IMR-90 (cell line): Measurements from ENCODE around the gene CDH22. TPM values are rescaled to one million over a fixed set of nuclear protein-coding genes. Genes with fewer than 3 reads are reported as not detected.

Experiments used
- ATAC-seq: fragments of 200-7000 bp; cut with Tn5 transposase; 2 replicates; pipeline ENCODE4 v1.9.1; 2020; ENCODE audit warnings: low read depth, mild to moderate bottlenecking, moderate library complexity
- BruUV-seq: library from RNA; stranded (reverse); fragments of 400-500 nt; replicated peaks from 2 replicates; lab custom pipeline; 2021; lab: Mats Ljungman, UMichigan
- CTCF ChIA-PET: fragments of 300-600 bp; formaldehyde crosslinking; extraction: SDS; loops from one replicate; lab custom pipeline; 2021; ENCODE audit warnings: antibody characterized with exemption; lab: Yijun Ruan, JAX
- POLR2A ChIA-PET: fragments of 300-600 bp; sonication (Branson Sonifier 250); formaldehyde crosslinking; loops from one replicate; lab custom pipeline; 2022; ENCODE audit warnings: antibody characterized with exemption; ENCODE audit not compliant: unreplicated experiment; lab: Charles Lee
- DNase-seq: peaks from one replicate; pipeline ENCODE4 v3.0.0; 2013
- H2AFZ ChIP-seq: replicated peaks from 2 replicates; pipeline ENCODE3; 2013; ENCODE audit warnings: low read length, mild to moderate bottlenecking; ENCODE audit not compliant: poor library complexity
- H2AK5ac ChIP-seq: 2 replicates; pipeline ENCODE4 v1.6.1; 2013; ENCODE audit warnings: low read depth, low read length, inconsistent platforms
- H2AK9ac ChIP-seq: replicated peaks from 2 replicates; pipeline ENCODE3; 2013; ENCODE audit warnings: mild to moderate bottlenecking, low read depth, low read length, moderate library complexity; ENCODE audit not compliant: poor library complexity
- H2BK120ac ChIP-seq: 2 replicates; pipeline ENCODE4 v1.6.1; 2013; ENCODE audit warnings: low read depth, low read length, inconsistent platforms
- H2BK15ac ChIP-seq: 3 replicates; pipeline ENCODE4 v1.6.1; 2013; ENCODE audit warnings: low read depth, low read length, inconsistent platforms
- H2BK20ac ChIP-seq: 2 replicates; pipeline ENCODE4 v1.6.1; 2013; ENCODE audit warnings: low read depth, mild to moderate bottlenecking, inconsistent platforms, low read length, moderate library complexity
- H2BK5ac ChIP-seq: 2 replicates; pipeline ENCODE4 v1.6.1; 2013; ENCODE audit warnings: mild to moderate bottlenecking, low read depth, low read length, inconsistent platforms; ENCODE audit not compliant: poor library complexity, severe bottlenecking
- H3K14ac ChIP-seq: replicated peaks from 2 replicates; pipeline ENCODE4 v1.6.1; 2013; ENCODE audit warnings: low read depth, low read length, inconsistent platforms
- H3K18ac ChIP-seq: 2 replicates; pipeline ENCODE4 v1.6.1; 2013; ENCODE audit warnings: low read depth, low read length, control low read depth
- H3K23ac ChIP-seq: 2 replicates; pipeline ENCODE4 v1.6.1; 2013; ENCODE audit warnings: low read depth, low read length, inconsistent platforms
- H3K27ac ChIP-seq: 2 replicates; pipeline ENCODE4 v1.5.1; 2013; ENCODE audit warnings: mild to moderate bottlenecking, control low read depth, low read length; ENCODE audit not compliant: insufficient read depth
- H3K27me3 ChIP-seq: 2 replicates; pipeline ENCODE4 v1.6.1; 2013; ENCODE audit warnings: low read length; ENCODE audit not compliant: control insufficient read depth, insufficient read depth
- H3K36me3 ChIP-seq: 2 replicates; pipeline ENCODE4 v1.6.1; 2013; ENCODE audit warnings: low read length, mixed read lengths; ENCODE audit not compliant: control insufficient read depth, insufficient read depth
- H3K4ac ChIP-seq: 2 replicates; pipeline ENCODE4 v1.6.1; 2013; ENCODE audit warnings: low read depth, low read length, inconsistent platforms
- H3K4me1 ChIP-seq: 2 replicates; pipeline ENCODE4 v1.6.1; 2013; ENCODE audit warnings: low read length, mixed read lengths; ENCODE audit not compliant: control insufficient read depth, insufficient read depth
- H3K4me2 ChIP-seq: 2 replicates; pipeline ENCODE4 v1.6.1; 2013; ENCODE audit warnings: low read depth, mild to moderate bottlenecking, control low read depth, low read length, moderate library complexity
- H3K4me3 ChIP-seq: 2 replicates; pipeline ENCODE4 v1.5.1; 2013; ENCODE audit warnings: low read depth, mild to moderate bottlenecking, control low read depth, low read length, moderate library complexity; ENCODE audit not compliant: insufficient read depth
- H3K56ac ChIP-seq: 2 replicates; pipeline ENCODE4 v1.6.1; 2013; ENCODE audit warnings: low read length, inconsistent platforms; ENCODE audit not compliant: insufficient read depth; ENCODE audit errors: extremely low read depth
- H3K79me1 ChIP-seq, 2 experiments: 2 replicates each; pipeline ENCODE4 v1.6.1; 2013; ENCODE audit warnings: low read length in 2 of 2, inconsistent platforms in 1 of 2, low read depth in 1 of 2
- H3K9ac ChIP-seq: 2 replicates; pipeline ENCODE4 v1.6.1; 2013; ENCODE audit warnings: low read depth, low read length, control low read depth
- H3K9me1 ChIP-seq: 2 replicates; pipeline ENCODE4 v1.6.1; 2013; ENCODE audit warnings: low read length, inconsistent platforms; ENCODE audit not compliant: insufficient read depth
- H3K9me3 ChIP-seq: 2 replicates; pipeline ENCODE4 v1.6.1; 2013; ENCODE audit warnings: low read length; ENCODE audit not compliant: control insufficient read depth, insufficient read depth
- H4K20me1 ChIP-seq: 2 replicates; pipeline ENCODE4 v1.6.1; 2013; ENCODE audit warnings: low read length, inconsistent platforms; ENCODE audit not compliant: insufficient read depth
- H4K5ac ChIP-seq: 2 replicates; pipeline ENCODE4 v1.6.1; 2013; ENCODE audit warnings: mild to moderate bottlenecking, low read depth, low read length, control low read depth
- H4K8ac ChIP-seq, 2 experiments: 2 replicates each; pipeline ENCODE4 v1.6.1; 2013; ENCODE audit warnings: low read depth in 2 of 2, low read length in 2 of 2, control low read depth in 1 of 2, inconsistent platforms in 1 of 2
- H4K91ac ChIP-seq: 2 replicates; pipeline ENCODE4 v1.6.1; 2013; ENCODE audit warnings: low read depth, low read length, inconsistent platforms; ENCODE audit not compliant: insufficient read depth
- FOS ChIP-seq: fragments of 150-350 bp; IDR thresholded peaks from 2 replicates; pipeline ENCODE4 v1.6.1; 2016; ENCODE audit warnings: low read depth, low read length
- MXI1 ChIP-seq: IDR thresholded peaks from 2 replicates; pipeline ENCODE4 v1.6.1; 2012; ENCODE audit warnings: low read depth, mild to moderate bottlenecking, low read length, moderate library complexity, borderline replicate concordance
- NFE2L2 ChIP-seq: fragments of 150-350 bp; IDR thresholded peaks from 2 replicates; pipeline ENCODE4 v1.6.1; 2016; ENCODE audit warnings: low read depth, mild to moderate bottlenecking, low read length
- POLR2A ChIP-seq: IDR thresholded peaks from 2 replicates; pipeline ENCODE4 v1.6.1; 2012; ENCODE audit warnings: mild to moderate bottlenecking, low read depth, low read length
- RCOR1 ChIP-seq: IDR thresholded peaks from 2 replicates; pipeline ENCODE4 v1.6.1; 2012; ENCODE audit warnings: mild to moderate bottlenecking, low read length, improper control_type of control experiment; ENCODE audit not compliant: insufficient replicate concordance
- RFX5 ChIP-seq: IDR thresholded peaks from 2 replicates; pipeline ENCODE4 v1.8.0; 2012; ENCODE audit warnings: low read depth, mild to moderate bottlenecking, low read length, moderate library complexity
- WGBS, 2 experiments: methylation state at CpG; one replicate each; pipeline versions ENCODE4 v1.1.5 to v1.1.7; 2013; ENCODE audit warnings: missing lambda C conversion rate in 2 of 2; ENCODE audit not compliant: insufficient read length in 1 of 2; ENCODE audit errors: extremely low coverage in 2 of 2; 5-methylcytosine and 5-hydroxymethylcytosine counted together
- dilution Hi-C: fragments of 300-500 bp; cut with HindIII; formaldehyde crosslinking; loops from one replicate; pipeline ENCODE4 v1.14.3; 2018; ENCODE audit warnings: low sequenced_read_pairs; ENCODE audit not compliant: unreplicated experiment
- in situ Hi-C: fragments of 300-500 bp; cut with MboI; formaldehyde crosslinking; loops from 3 replicates; pipeline ENCODE4 v1.14.3; 2019; ENCODE audit warnings: low sequenced_read_pairs, inconsistent platforms, mixed read lengths
- intact Hi-C: fragments of 100-400 bp; cut with micrococcal nuclease; formaldehyde crosslinking; loops from 2 replicates; pipeline ENCODE4 v1.10.0; 2022
- polyA plus RNA-seq, 3 experiments: library from polyadenylated mRNA; depleted of rRNA; stranded (reverse); fragments of >200 nt; gene quantifications; 2 replicates each; pipeline ENCODE4 v1.2.3, GENCODE V29; 2012; ENCODE audit warnings: low replicate concordance in 1 of 3
- total RNA-seq: library from RNA; depleted of rRNA; stranded (reverse); fragments of >200 nt; gene quantifications from 2 replicates; pipeline ENCODE4 v1.2.3, GENCODE V29; 2012
- TF ChIP-seq, protein P1 (sequence below): fragments of 150-350 bp; IDR thresholded peaks from 2 replicates; pipeline ENCODE4 v1.6.1; 2017; ENCODE audit warnings: mild to moderate bottlenecking, antibody characterized with exemption, low read length, low read depth
- TF ChIP-seq, protein P2 (sequence below): conservative IDR thresholded peaks from 2 replicates; pipeline ENCODE4 v1.5.1; 2012; ENCODE audit warnings: mild to moderate bottlenecking, low read depth, low read length, improper control_type of control experiment

The CDH22 gene
- total and polyA plus RNA-seq, 2 of the 4 experiments (the other 2 are of a cell fraction), result not detected

DNA sequence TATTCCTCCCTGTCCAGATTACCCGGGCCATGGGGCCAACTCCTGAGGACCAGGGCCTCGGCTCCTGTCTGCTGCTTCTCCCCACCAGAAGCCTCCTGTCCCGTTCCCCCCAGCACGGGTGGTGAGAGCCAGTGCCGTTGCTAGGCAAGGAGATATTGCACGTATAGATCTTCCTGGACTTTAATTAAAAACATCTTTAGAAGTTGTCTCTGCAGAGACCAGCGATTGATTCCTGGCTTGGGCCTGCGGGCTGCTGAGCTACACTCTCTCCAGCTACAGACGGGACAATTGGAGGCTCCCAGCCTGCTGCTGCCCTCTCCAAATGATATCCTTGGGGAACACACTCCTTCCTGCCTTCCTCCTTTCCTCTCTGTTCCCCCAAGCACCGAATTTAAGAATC lies 74.6 kb downstream of the CDH22 start:
- H3K4me2 ChIP-seq, result no peak overlapping the region
- intact Hi-C loops (no loop called here), in situ Hi-C loops (no loop called here), dilution Hi-C loops (no loop called here)
- H4K5ac ChIP-seq, result no peak overlapping the region
- no peak for ATAC-seq
- TF ChIP-seq MXI1 (no peak), POLR2A (no peak), NFE2L2 (no peak), RCOR1 (no peak), FOS (no peak), RFX5 (no peak)
- TF ChIP-seq, protein P1, sequence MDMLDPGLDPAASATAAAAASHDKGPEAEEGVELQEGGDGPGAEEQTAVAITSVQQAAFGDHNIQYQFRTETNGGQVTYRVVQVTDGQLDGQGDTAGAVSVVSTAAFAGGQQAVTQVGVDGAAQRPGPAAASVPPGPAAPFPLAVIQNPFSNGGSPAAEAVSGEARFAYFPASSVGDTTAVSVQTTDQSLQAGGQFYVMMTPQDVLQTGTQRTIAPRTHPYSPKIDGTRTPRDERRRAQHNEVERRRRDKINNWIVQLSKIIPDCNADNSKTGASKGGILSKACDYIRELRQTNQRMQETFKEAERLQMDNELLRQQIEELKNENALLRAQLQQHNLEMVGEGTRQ, result no peak
- TF ChIP-seq, protein P2, sequence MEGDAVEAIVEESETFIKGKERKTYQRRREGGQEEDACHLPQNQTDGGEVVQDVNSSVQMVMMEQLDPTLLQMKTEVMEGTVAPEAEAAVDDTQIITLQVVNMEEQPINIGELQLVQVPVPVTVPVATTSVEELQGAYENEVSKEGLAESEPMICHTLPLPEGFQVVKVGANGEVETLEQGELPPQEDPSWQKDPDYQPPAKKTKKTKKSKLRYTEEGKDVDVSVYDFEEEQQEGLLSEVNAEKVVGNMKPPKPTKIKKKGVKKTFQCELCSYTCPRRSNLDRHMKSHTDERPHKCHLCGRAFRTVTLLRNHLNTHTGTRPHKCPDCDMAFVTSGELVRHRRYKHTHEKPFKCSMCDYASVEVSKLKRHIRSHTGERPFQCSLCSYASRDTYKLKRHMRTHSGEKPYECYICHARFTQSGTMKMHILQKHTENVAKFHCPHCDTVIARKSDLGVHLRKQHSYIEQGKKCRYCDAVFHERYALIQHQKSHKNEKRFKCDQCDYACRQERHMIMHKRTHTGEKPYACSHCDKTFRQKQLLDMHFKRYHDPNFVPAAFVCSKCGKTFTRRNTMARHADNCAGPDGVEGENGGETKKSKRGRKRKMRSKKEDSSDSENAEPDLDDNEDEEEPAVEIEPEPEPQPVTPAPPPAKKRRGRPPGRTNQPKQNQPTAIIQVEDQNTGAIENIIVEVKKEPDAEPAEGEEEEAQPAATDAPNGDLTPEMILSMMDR, result no peak
- H3K9me1 ChIP-seq, result no peaks in the 10 kb centered on the region
- H4K91ac ChIP-seq, result no peak overlapping the region
- no peak overlapping the region for H3K18ac ChIP-seq
- no peaks in the 10 kb centered on the region for H3K4me1 ChIP-seq
- H3K36me3 ChIP-seq, result no peaks in the 10 kb centered on the region
- no peak overlapping the region for H2AK5ac ChIP-seq
- no peak overlapping the region for H2AK9ac ChIP-seq
- DNase-seq, result no peak
- no peaks in the 10 kb centered on the region for H3K79me1 ChIP-seq
- H3K56ac ChIP-seq, result no peak overlapping the region
- no peaks in the 10 kb centered on the region for H4K20me1 ChIP-seq
- no peak overlapping the region for H3K4me3 ChIP-seq
- no peak overlapping the region for H2AFZ ChIP-seq
- no peak overlapping the region for H2BK20ac ChIP-seq
- CTCF ChIA-PET, result no interaction called here
- 29% methylated on average over 1 of the region's 10 CpGs; no CpG with 5 or more reads in 1 of the 2 experiments for WGBS, 2 experiments
- POLR2A ChIA-PET, result no interaction called here
- peaks cover 1% of the 10 kb centered on the region for H3K27me3 ChIP-seq
- H3K9me3 ChIP-seq, result no peaks in the 10 kb centered on the region
- no peak overlapping the region for H2BK15ac ChIP-seq
- no TSS peak for BruUV-seq
- H2BK120ac ChIP-seq, result no peak overlapping the region
- H3K23ac ChIP-seq, result no peak overlapping the region
- no peak overlapping the region for H3K14ac ChIP-seq
- H3K27ac ChIP-seq, result no peak overlapping the region
- H4K8ac ChIP-seq, result no peak overlapping the region
- no peak overlapping the region for H3K4ac ChIP-seq
- H2BK5ac ChIP-seq, result no peak overlapping the region
- H3K9ac ChIP-seq, result no peak overlapping the region
